Liver (tissue), 9 donors: ENCODE measurements around the gene GHR. TPM values are rescaled to one million over a fixed set of nuclear protein-coding genes. Genes with fewer than 3 reads are reported as not detected.

Source experiments
- DNase-seq: peaks from one replicate; pipeline ENCODE4 v3.0.0-alpha.2; 2017; ENCODE audit warnings: low spot score
- H3K27ac ChIP-seq, 2 donors: one replicate each; pipeline ENCODE4 v1.7.0; 2013; ENCODE audit warnings: inconsistent platforms in 2 of 2, low read length in 2 of 2, control low read depth in 1 of 2, low read depth in 1 of 2, mild to moderate bottlenecking in 1 of 2
- H3K27me3 ChIP-seq, 4 donors: one replicate each; pipeline versions ENCODE4 v1.6.1 to v1.7.0; 2013; ENCODE audit warnings: low read length in 3 of 4, inconsistent platforms in 1 of 4, mild to moderate bottlenecking in 1 of 4, moderate library complexity in 1 of 4; ENCODE audit not compliant: control insufficient read depth in 4 of 4, insufficient read depth in 4 of 4
- H3K36me3 ChIP-seq, 4 donors: one replicate each; pipeline versions ENCODE4 v1.6.1 to v1.7.0; 2013; ENCODE audit warnings: low read length in 3 of 4, mild to moderate bottlenecking in 3 of 4, low read depth in 1 of 4, moderate library complexity in 1 of 4; ENCODE audit not compliant: control insufficient read depth in 4 of 4, insufficient read depth in 3 of 4
- H3K4me1 ChIP-seq, 4 donors: one replicate each; pipeline versions ENCODE4 v1.6.1 to v1.7.0; 2013; ENCODE audit warnings: low read length in 3 of 4, mild to moderate bottlenecking in 3 of 4, moderate library complexity in 1 of 4; ENCODE audit not compliant: control insufficient read depth in 4 of 4, insufficient read depth in 4 of 4
- H3K4me3 ChIP-seq, 3 donors: one replicate each; pipeline versions ENCODE4 v1.6.1 to v1.7.0; 2013; ENCODE audit warnings: low read length in 3 of 3, control low read depth in 1 of 3, low read depth in 1 of 3, mild to moderate bottlenecking in 1 of 3
- H3K9ac ChIP-seq, 2 donors: one replicate each; pipeline ENCODE4 v1.7.0; 2013; ENCODE audit warnings: low read length in 2 of 2, mild to moderate bottlenecking in 2 of 2, moderate library complexity in 2 of 2, control low read depth in 1 of 2, low read depth in 1 of 2
- H3K9me3 ChIP-seq, 4 donors: one replicate each; pipeline versions ENCODE4 v1.6.1 to v1.7.0; 2013; ENCODE audit warnings: low read length in 3 of 4; ENCODE audit not compliant: control insufficient read depth in 4 of 4
- ATF3 ChIP-seq: IDR thresholded peaks from 2 replicates; pipeline ENCODE4 v1.6.1; 2016; ENCODE audit warnings: antibody characterized with exemption
- CTCF ChIP-seq: fragments of 150-350 bp; IDR thresholded peaks from 2 replicates; pipeline ENCODE4 v1.5.1; 2017; ENCODE audit warnings: improper control_type of control experiment, low read depth, low read length; ENCODE audit not compliant: missing input control
- EGR1 ChIP-seq, 2 donors: IDR thresholded peaks; 2 replicates each; pipeline ENCODE4 v1.6.1; 2016 to 2018; ENCODE audit warnings: antibody characterized with exemption in 2 of 2, low read depth in 2 of 2
- FOXA1 ChIP-seq: IDR thresholded peaks from 2 replicates; pipeline ENCODE4 v1.6.1; 2016; ENCODE audit warnings: antibody characterized with exemption
- FOXA2 ChIP-seq: IDR thresholded peaks from 2 replicates; pipeline ENCODE4 v1.6.1; 2016; ENCODE audit warnings: antibody characterized with exemption
- GABPA ChIP-seq, 2 donors: IDR thresholded peaks in 1 of 2; conservative IDR thresholded peaks in 1 of 2; 2 replicates each; pipeline ENCODE4 v1.6.1; 2016; ENCODE audit warnings: antibody characterized with exemption in 2 of 2, mild to moderate bottlenecking in 1 of 2, moderate library complexity in 1 of 2
- HNF4A ChIP-seq, 2 donors: conservative IDR thresholded peaks; 2 replicates each; pipeline ENCODE4 v1.6.1; 2016; ENCODE audit warnings: antibody characterized with exemption in 2 of 2, mild to moderate bottlenecking in 2 of 2
- HNF4G ChIP-seq: IDR thresholded peaks from 2 replicates; pipeline ENCODE4 v1.6.1; 2016; ENCODE audit warnings: antibody characterized with exemption
- JUND ChIP-seq, 2 donors: IDR thresholded peaks; 2 replicates each; pipeline ENCODE4 v1.6.1; 2016; ENCODE audit warnings: antibody characterized with exemption in 2 of 2
- MAX ChIP-seq: IDR thresholded peaks from 2 replicates; pipeline ENCODE4 v1.6.1; 2016; ENCODE audit warnings: antibody characterized with exemption
- NR2F2 ChIP-seq: IDR thresholded peaks from 2 replicates; pipeline ENCODE4 v1.6.1; 2016; ENCODE audit warnings: antibody characterized with exemption
- RAD21 ChIP-seq, 2 donors: IDR thresholded peaks; 2 replicates each; pipeline ENCODE4 v1.6.1; 2016; ENCODE audit warnings: antibody characterized with exemption in 2 of 2, mild to moderate bottlenecking in 2 of 2
- RXRA ChIP-seq, 2 donors: IDR thresholded peaks; 2 replicates each; pipeline ENCODE4 v1.6.1; 2017 to 2018; ENCODE audit warnings: antibody characterized with exemption in 2 of 2, mild to moderate bottlenecking in 1 of 2
- SP1 ChIP-seq: IDR thresholded peaks from 2 replicates; pipeline ENCODE4 v1.6.1; 2018; ENCODE audit warnings: antibody characterized with exemption, mild to moderate bottlenecking
- TAF1 ChIP-seq: conservative IDR thresholded peaks from 2 replicates; pipeline ENCODE4 v1.6.1; 2016; ENCODE audit warnings: antibody characterized with exemption, mild to moderate bottlenecking
- YY1 ChIP-seq: IDR thresholded peaks from 2 replicates; pipeline ENCODE4 v1.6.1; 2016; ENCODE audit warnings: antibody characterized with exemption, mild to moderate bottlenecking
- whole genome bisulfite sequencing: extraction: QIAGEN DNeasy Blood & Tissue Kit; methylation state at CpG from one replicate; pipeline ENCODE4 v1.1.7; 2013; 5-methylcytosine and 5-hydroxymethylcytosine counted together
- polyA plus RNA-seq, 2 donors: library from polyadenylated mRNA; stranded (reverse) in 1 of 2; unstranded in 1 of 2; fragments of 200-250 nt in 1 of 2; fragments of >200 nt in 1 of 2; fragmentation: Nextera tagmentation in 1 of 2; extraction: Ambion mirVana in 1 of 2; gene quantifications; one replicate each; pipeline versions ENCODE4 v1.2.1 to v1.2.3, GENCODE V29; 2013 to 2015
- total RNA-seq, 2 donors: library from RNA; depleted of rRNA; stranded (reverse); fragments of >200 nt; gene quantifications; one replicate each; pipeline ENCODE4 v1.2.3, GENCODE V29; 2014
- TF ChIP-seq, protein P1 (sequence below): IDR thresholded peaks from 2 replicates; pipeline ENCODE4 v1.6.1; 2016; ENCODE audit warnings: antibody characterized with exemption
- TF ChIP-seq, protein P2 (sequence below): IDR thresholded peaks from 2 replicates; pipeline ENCODE4 v1.6.1; 2016; ENCODE audit warnings: antibody characterized with exemption, mild to moderate bottlenecking
- donor health status: healthy.
- donor health status: healthy.
- donor health status: healthy.
- donor health status: healthy.
- donor health status: healthy.

Gene GHR
- total and polyA plus RNA-seq, 4 donors, result 6.6 to 104 (median 20.9) TPM

GRCh38 chr5:42632354-42632900, 209.2 kb downstream of the GHR start:
- no peaks in the 10 kb centered on the region for H3K9me3 ChIP-seq
- H3K9ac ChIP-seq, result no peak overlapping the region
- no peak overlapping the region for H3K4me3 ChIP-seq
- peaks cover 1 to 12% (median 7%) of the 10 kb centered on the region in 4 donors for H3K4me1 ChIP-seq
- WGBS, result 32% methylated on average over 1 of the region's 1 CpG
- TF ChIP-seq YY1 (no peak), SP1 (no peak), HNF4G (no peak), FOXA2 (no peak), NR2F2 (no peak), HNF4A (conservative IDR thresholded peaks at IDR 0.05) (no peak), MAX (no peak), RXRA (IDR thresholded peaks at IDR 0.05) (no peak), CTCF (no peak), EGR1 (IDR thresholded peaks at IDR 0.05; ENCODE audit: low read depth in 2 of 2) (no peak), FOXA1 (no peak), TAF1 (no peak), JUND (IDR thresholded peaks at IDR 0.05) (no peak), RAD21 (IDR thresholded peaks at IDR 0.05) (no peak), GABPA (IDR thresholded peaks at IDR 0.05 in 1 of 2, conservative IDR thresholded peaks at IDR 0.05 in 1 of 2) (no peak), ATF3 (no peak)
- TF ChIP-seq, protein P1, sequence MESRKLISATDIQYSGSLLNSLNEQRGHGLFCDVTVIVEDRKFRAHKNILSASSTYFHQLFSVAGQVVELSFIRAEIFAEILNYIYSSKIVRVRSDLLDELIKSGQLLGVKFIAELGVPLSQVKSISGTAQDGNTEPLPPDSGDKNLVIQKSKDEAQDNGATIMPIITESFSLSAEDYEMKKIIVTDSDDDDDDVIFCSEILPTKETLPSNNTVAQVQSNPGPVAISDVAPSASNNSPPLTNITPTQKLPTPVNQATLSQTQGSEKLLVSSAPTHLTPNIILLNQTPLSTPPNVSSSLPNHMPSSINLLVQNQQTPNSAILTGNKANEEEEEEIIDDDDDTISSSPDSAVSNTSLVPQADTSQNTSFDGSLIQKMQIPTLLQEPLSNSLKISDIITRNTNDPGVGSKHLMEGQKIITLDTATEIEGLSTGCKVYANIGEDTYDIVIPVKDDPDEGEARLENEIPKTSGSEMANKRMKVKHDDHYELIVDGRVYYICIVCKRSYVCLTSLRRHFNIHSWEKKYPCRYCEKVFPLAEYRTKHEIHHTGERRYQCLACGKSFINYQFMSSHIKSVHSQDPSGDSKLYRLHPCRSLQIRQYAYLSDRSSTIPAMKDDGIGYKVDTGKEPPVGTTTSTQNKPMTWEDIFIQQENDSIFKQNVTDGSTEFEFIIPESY, result no peak
- TF ChIP-seq, protein P2, sequence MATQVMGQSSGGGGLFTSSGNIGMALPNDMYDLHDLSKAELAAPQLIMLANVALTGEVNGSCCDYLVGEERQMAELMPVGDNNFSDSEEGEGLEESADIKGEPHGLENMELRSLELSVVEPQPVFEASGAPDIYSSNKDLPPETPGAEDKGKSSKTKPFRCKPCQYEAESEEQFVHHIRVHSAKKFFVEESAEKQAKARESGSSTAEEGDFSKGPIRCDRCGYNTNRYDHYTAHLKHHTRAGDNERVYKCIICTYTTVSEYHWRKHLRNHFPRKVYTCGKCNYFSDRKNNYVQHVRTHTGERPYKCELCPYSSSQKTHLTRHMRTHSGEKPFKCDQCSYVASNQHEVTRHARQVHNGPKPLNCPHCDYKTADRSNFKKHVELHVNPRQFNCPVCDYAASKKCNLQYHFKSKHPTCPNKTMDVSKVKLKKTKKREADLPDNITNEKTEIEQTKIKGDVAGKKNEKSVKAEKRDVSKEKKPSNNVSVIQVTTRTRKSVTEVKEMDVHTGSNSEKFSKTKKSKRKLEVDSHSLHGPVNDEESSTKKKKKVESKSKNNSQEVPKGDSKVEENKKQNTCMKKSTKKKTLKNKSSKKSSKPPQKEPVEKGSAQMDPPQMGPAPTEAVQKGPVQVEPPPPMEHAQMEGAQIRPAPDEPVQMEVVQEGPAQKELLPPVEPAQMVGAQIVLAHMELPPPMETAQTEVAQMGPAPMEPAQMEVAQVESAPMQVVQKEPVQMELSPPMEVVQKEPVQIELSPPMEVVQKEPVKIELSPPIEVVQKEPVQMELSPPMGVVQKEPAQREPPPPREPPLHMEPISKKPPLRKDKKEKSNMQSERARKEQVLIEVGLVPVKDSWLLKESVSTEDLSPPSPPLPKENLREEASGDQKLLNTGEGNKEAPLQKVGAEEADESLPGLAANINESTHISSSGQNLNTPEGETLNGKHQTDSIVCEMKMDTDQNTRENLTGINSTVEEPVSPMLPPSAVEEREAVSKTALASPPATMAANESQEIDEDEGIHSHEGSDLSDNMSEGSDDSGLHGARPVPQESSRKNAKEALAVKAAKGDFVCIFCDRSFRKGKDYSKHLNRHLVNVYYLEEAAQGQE, result no peak
- H3K36me3 ChIP-seq, result peaks cover 0 to 26% (median 5%) of the 10 kb centered on the region in 4 donors
- no peak for DNase-seq
- peak overlapping the region in 1 of 2 donors; percentile 15 for H3K27ac ChIP-seq
- H3K27me3 ChIP-seq, result no peaks in the 10 kb centered on the region
